GM10248 (cell line): Measurements from ENCODE around the gene PHAF1.

ENCODE experiments used
- CTCF ChIA-PET: fragments of 300-600 bp; sonication (Branson Sonifier 250); formaldehyde crosslinking; extraction: SDS; loops from one replicate; lab custom pipeline; 2021; ENCODE audit warnings: antibody characterized with exemption; lab: Yijun Ruan, JAX
- POLR2A ChIA-PET: fragments of 350-650 bp; sonication (Branson Sonifier 250); formaldehyde crosslinking; extraction: SDS; loops from one replicate; lab custom pipeline; 2020; ENCODE audit warnings: antibody characterized with exemption; lab: Yijun Ruan, JAX
- DNase-seq: peaks from one replicate; pipeline ENCODE4 v3.0.0; 2012; ENCODE audit errors: extremely low spot score
- TF ChIP-seq, protein P1 (sequence below): IDR thresholded peaks from 2 replicates; pipeline ENCODE4 v1.5.1; 2012; ENCODE audit warnings: mild to moderate bottlenecking, low read depth; ENCODE audit errors: extremely low read depth, missing control alignments, control extremely low read depth

The PHAF1 gene

DNA sequence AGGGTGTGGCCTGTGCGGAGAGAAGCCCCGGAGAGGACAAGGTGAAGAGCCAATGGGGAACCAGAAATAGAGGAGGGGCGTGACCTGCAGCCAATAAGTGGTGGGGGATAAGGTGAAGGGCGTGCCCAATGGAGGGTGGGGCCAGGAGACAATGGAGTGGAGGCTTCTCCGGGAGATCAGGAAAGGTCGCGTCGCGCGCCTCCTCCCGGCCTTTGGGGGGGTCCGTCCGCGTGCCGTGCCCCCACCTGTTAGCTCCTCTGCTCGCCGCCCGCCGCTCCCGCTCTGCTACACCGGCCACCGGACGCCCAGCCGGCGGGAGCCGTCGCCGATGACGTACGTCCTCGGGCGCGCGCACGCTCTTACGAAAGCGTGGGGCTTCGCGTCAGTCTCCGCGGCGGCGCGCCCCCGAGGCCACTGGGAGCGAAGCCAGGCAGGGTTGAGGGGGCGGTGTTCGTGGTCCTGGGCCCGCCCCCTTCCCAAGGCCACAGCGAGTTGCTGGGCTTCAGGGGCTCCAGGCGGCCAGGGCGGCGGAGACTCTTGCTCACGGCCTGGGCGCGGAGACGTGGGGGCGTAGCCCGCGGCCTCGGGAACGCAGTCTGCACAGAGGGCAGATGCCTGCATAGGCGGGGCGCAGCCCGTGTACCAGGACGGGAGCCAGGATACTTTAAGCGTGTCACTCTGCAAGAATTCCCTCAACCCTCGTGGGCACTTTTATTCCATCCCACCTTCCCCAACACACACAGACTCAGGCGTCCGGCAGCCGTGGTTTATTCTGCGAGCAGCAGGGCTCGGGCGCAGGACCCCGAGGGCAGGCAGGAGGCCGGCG is 74.1 kb downstream of the PHAF1 start, which contains the start of gene MATCAP1:
Gene MATCAP1, minus strand, starts transcription at position 337 of the 826 bp plus-strand sequence. CDS start 3,353 bp downstream, outside the sequence.
- TF ChIP-seq, protein P1, sequence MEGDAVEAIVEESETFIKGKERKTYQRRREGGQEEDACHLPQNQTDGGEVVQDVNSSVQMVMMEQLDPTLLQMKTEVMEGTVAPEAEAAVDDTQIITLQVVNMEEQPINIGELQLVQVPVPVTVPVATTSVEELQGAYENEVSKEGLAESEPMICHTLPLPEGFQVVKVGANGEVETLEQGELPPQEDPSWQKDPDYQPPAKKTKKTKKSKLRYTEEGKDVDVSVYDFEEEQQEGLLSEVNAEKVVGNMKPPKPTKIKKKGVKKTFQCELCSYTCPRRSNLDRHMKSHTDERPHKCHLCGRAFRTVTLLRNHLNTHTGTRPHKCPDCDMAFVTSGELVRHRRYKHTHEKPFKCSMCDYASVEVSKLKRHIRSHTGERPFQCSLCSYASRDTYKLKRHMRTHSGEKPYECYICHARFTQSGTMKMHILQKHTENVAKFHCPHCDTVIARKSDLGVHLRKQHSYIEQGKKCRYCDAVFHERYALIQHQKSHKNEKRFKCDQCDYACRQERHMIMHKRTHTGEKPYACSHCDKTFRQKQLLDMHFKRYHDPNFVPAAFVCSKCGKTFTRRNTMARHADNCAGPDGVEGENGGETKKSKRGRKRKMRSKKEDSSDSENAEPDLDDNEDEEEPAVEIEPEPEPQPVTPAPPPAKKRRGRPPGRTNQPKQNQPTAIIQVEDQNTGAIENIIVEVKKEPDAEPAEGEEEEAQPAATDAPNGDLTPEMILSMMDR, result no peak
- DNase-seq, result peak; percentile 99
- ChIA-PET CTCF (interaction anchor here (1.2 to 4.3 kb wide), 19 partner anchors 9 to 303 kb away, joined by 3 to 45 read pairs (median 7); partner anchors contain the start of genes B3GNT9, FHOD1, NOL3 and PDP2), POLR2A (no interaction called here)

DNA sequence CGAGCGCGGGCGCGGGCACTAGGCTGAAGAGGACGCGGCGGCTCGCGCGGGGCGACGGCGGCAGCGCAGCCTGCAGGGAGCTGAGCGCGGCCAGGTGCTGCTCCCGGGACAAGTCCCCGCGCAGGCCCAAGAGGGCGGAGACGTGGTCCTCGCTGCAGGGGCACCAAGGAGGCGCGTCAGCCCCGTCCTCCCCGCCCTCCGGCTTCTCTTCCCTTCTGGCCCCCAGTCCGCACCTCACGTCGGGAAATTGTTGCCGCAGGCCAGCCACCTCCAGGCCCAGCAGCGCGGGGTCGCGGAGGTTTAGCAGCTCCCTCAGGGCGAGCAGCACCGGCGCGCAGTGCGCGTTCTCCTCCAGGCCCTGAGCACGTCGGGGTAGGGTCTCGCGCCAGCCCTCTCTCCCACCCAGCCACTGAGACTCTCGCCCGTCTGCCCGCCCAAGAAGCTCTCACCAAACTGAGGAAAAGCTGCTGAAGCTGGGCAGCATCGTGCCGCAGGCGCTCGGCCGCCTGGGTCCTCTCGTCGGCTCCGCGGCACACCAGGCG is 74.8 kb downstream of the PHAF1 start:
- POLR2A ChIA-PET, result no interaction called here
- TF ChIP-seq, protein P1, result no peak
- DNase-seq, result no peak
- CTCF ChIA-PET, result interaction anchor here (0.8 to 4.3 kb wide), 39 partner anchors 10 to 362 kb away, joined by 3 to 45 read pairs (median 5); partner anchors contain the start of genes B3GNT9, FHOD1, HSF4 and NOL3

- ChIA-PET CTCF (interaction anchor here (0.6 to 4.3 kb wide), 44 partner anchors 10 to 362 kb away, joined by 3 to 45 read pairs (median 5); partner anchors contain the start of genes B3GNT9, FHOD1, HSF4 and NOL3), POLR2A (no interaction called here)
- TF ChIP-seq, protein P1, result peak; percentile 96
- peak; percentile 81 for DNase-seq
Measured at GRCh38 chr16:67184995-67185650, 75.4 kb downstream of the PHAF1 start.

DNA sequence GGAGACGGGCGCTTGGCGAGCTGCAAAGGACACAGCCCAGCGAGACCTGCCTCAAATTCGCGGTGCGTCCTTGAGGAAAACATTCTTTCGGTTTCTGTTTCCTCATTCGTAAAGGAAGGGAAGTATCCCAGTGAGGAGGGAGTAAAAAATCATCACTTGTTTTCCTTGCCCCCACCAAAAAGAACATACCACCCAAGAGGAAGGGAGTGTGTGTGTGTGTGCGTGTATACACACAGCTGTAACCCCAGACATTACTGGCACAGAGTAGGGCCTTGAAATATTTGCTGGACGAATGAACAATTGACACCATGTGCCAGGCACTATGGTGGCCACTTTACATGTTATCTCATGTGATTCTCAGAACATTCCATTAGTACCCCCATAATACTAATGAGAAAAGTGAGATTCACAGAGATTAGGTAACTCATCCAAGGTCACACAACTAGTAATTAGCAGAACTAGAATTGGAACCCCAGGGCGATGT is 76.0 kb downstream of the PHAF1 start:
- POLR2A ChIA-PET, result no interaction called here
- CTCF ChIA-PET, result interaction anchor here (0.6 to 4.3 kb wide), 40 partner anchors 9 to 361 kb away, joined by 3 to 45 read pairs (median 5); partner anchors contain the start of genes B3GNT9, FHOD1, HSF4 and NOL3
- DNase-seq, result no peak
- TF ChIP-seq, protein P1, result no peak

DNA sequence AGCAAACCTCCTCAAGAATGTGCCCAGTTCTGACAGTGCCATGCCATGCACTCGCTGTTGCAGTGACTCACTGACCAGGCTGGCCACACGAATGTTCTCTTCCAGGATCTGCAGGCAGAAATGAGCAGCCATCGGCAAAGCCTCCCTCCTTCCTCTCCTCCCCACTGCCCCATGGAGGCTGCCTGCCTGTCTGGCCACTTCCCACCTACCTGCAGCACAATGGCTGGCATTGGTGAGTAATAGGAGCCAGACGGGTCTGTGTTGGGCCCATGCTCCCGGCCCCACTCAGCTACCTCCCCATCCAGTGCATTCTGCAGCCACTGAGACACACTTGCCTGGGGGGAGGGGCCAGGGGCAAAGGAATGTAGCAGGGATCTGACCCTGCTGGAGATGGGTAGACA is 76.8 kb downstream of the PHAF1 start:
- POLR2A ChIA-PET, result no interaction called here
- no peak for DNase-seq
- TF ChIP-seq, protein P1, result no peak
- CTCF ChIA-PET, result interaction anchor here (1.4 to 4.3 kb wide), 8 partner anchors 12 to 222 kb away, joined by 3 to 45 read pairs (median 8); partner anchors contain the start of gene NOL3

GRCh38 chr16:67187175-67187890 is 77.6 kb downstream of the PHAF1 start:
- TF ChIP-seq, protein P1, result no peak
- POLR2A ChIA-PET, result no interaction called here
- CTCF ChIA-PET, result interaction anchor here (1.3 to 4.3 kb wide), 6 partner anchors 12 to 212 kb away, joined by 3 to 45 read pairs (median 12); partner anchors contain the start of gene NOL3
- DNase-seq, result no peak
